CD4-positive, alpha-beta T cell treated with Interleukin-12 subunit alpha and Interleukin-12 subunit beta, for 1 hour (primary cell): ENCODE results near the gene FAN1.

Experiments used
- DNase-seq: peaks from one replicate; pipeline ENCODE4 v3.0.0-alpha.2; 2020

Gene FAN1

DNA sequence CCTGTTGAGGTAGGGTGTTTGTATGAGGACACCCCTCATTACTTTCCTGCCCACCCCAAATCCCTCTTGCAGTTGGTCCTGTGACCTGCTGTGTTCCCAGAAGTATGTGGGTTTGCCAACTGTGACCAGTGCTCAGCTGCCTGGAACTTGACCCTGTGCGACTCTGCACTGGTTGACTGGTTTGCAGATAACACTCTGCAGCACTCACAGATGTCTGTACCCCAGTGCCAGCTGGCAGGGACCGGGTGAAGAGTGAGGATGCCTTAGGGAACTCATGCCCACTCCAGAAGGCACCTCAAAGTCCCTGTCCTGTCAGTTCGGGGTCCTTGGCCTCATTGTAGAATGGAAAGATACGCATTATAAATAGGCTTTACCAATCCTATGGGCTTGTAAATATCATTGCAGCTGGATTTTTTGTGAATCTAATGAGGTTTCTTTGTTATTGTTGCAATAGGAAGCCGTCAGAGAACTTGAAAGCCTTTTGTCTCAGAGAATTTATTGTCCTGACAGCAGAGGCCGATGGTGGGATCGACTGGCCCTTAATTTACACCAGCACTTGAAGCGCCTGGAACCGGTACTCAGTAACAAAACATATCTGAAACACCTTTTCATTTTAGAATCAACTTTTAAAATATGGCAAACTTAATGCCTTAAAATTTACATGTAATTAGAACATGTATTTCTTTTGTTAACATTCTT is 18.2 kb downstream of the FAN1 start:
- DNase-seq: no peak

GRCh38 chr15:30922480-30923311 is 19.0 kb downstream of the FAN1 start:
- no peak for DNase-seq

- DNase-seq: no peak
These were observed 19.7 kb downstream of the FAN1 start for GRCh38 chr15:30923429-30923828.

- DNase-seq: no peak
These were observed 20.6 kb downstream of the FAN1 start for GRCh38 chr15:30924353-30924752.

- DNase-seq: no peak
These were observed 22.0 kb downstream of the FAN1 start for GRCh38 chr15:30925686-30926085.

- no peak for DNase-seq
These were observed 22.4 kb downstream of the FAN1 start for GRCh38 chr15:30926161-30926560.

GRCh38 chr15:30927148-30927761 is 23.5 kb downstream of the FAN1 start:
- no peak for DNase-seq

GRCh38 chr15:30928076-30928475 is 24.4 kb downstream of the FAN1 start:
- no peak for DNase-seq

- no peak for DNase-seq
These were observed 25.5 kb downstream of the FAN1 start for GRCh38 chr15:30929064-30929669.

DNA sequence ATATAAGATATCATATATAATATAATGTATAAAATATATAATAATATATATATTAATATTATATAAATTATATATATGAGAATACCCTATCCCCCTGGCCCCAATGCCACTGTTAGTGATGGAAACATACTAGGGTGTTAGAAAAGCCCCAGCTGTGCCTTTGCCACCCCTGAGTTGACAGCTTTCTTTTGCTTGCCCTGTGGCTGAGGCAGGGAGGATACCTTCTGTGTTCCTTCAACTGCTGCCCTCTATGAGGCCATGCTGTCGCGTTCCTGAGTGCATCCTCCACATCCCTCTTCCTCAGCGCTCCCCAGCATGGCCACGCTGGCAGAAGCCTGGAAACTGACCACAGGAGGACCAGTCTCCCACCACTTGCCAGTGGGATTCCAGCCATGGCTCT is 26.3 kb downstream of the FAN1 start:
- no peak for DNase-seq

DNA sequence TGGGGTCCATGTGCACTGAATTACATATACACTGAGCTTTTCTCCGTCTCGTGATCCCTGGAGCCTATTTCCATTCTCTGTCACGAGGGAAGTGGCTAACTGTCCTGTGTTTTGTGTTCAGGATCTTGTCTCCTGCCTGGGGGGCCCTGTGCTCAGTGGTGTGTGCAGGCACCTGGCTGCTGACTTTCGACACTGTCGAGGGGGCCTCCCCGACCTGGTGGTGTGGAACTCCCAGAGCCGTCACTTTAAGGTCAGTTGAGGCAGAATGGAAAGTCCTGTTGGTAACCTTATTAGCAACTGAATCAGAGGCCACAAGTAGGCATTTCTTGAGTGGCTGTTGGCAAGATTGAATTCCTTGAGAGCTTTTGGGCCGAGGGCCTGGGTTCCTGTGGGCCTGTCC is 26.7 kb downstream of the FAN1 start:
- DNase-seq: no peak

DNA sequence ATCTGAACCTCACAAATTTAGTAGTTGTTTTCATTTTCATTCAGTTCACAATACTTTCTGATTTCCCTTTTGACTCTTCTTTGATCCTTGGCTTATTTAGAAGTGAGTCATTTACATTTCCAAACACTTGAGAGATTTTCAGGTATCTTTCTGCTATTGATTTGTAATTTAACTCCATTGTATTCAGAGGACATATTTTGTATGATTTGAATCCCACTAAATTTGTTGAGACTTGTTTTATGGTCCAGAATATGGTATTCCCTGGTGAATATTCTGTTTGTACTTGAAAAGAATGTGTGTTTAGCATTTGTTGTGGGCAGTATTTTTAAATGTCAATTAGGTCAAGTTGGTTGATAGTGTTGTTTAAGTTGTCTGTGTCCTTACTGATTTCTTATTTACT is 29.6 kb downstream of the FAN1 start:
- no peak for DNase-seq

DNA sequence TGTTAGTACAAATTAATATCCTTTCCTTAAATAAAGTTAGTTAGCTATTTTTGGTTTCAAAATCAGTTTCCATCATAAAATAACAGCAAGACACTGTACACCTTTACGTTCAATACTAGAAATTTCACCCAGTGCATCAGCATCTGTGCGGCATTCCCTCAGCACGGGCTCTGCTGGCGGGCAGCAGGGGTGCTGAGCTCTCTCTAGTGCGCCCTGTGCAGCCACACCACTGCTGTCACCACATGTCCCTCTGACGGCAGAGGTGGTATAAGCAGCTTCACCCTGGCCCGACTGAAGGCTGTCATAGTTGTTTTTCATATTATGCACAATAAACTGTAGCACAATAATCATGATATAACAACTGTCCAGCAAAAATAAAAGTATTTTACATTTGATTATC is 35.4 kb downstream of the FAN1 start:
- DNase-seq: no peak

GRCh38 chr15:30940359-30940758 is 36.6 kb downstream of the FAN1 start:
- DNase-seq: no peak

- no peak for DNase-seq
These were observed 37.8 kb downstream of the FAN1 start for GRCh38 chr15:30941520-30941919.

GRCh38 chr15:30943654-30944335 is 40.1 kb downstream of the FAN1 start:
- no peak for DNase-seq

- no peak for DNase-seq
These were observed 49.5 kb downstream of the FAN1 start for GRCh38 chr15:30953183-30953582.

DNA sequence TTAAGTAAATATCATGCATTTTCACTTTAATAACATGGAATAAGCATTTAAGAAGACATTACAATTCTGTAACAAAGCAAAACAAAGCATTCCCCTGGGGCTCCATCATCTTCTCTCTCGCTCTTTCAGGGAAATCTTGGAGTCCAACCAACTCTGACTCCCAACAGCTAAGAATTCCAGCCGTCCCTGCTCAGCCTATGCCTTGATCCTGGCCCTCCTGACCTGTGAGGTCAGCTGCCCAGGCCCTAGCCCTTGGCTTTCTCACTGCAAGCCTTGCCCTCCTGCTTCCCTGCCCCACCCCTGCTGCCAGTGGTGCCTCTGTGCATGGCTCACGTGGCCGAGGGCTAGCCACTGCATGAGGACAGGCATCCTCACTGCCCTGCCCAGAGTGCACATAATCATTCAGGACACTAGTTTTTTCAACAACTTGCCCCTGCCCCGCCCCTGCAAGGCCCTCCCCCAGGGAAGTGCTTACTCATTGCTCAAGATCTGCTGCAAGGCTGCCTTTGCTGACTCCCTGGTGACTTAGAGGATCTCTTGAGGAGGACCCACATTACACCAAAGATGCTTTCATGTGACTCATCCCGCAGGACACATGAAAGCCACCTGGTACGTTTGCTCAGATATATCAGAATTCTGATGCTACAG is 50.1 kb downstream of the FAN1 start:
- DNase-seq: no peak

GRCh38 chr15:30954674-30955073 is 51.0 kb downstream of the FAN1 start:
- no peak for DNase-seq

GRCh38 chr15:30956216-30957124 is 52.8 kb downstream of the FAN1 start:
- no peak for DNase-seq

DNA sequence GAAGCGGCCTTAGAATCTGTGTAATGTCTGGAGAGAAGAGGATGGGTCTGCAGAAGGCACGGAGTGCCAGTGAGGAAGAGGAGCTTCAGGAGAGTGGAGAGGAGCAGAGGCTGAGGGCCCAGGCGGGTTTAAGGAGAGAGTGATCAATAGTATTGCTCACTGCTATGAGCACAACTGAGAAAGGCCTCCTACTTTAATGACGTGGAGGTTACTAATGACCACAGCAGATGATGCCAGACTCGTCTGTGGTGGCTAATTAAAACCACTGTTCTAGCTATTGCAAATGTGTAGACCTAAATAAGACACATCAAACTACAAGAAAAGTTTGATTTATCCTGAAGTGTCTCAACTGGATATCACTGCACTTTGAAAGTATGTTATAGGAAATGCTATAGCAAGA is 54.5 kb downstream of the FAN1 start:
- no peak for DNase-seq
